Epithelial cell of esophagus (primary cell): ENCODE data around the gene RNU6-9.

ENCODE experiments used
- DNase-seq: peaks from one replicate; pipeline ENCODE4 v3.0.0; 2010; ENCODE audit warnings: low read depth
- H3K4me3 ChIP-seq: 2 replicates; pipeline ENCODE4 v1.5.1; 2011; ENCODE audit warnings: mild to moderate bottlenecking, low read length, control low read depth
- TF ChIP-seq, protein P1 (sequence below): IDR thresholded peaks from 2 replicates; pipeline ENCODE4 v1.5.1; 2011; ENCODE audit warnings: low read depth, mild to moderate bottlenecking, low read length, control low read depth, inconsistent platforms; ENCODE audit not compliant: insufficient read depth; ENCODE audit errors: missing control alignments

The RNU6-9 gene

DNA sequence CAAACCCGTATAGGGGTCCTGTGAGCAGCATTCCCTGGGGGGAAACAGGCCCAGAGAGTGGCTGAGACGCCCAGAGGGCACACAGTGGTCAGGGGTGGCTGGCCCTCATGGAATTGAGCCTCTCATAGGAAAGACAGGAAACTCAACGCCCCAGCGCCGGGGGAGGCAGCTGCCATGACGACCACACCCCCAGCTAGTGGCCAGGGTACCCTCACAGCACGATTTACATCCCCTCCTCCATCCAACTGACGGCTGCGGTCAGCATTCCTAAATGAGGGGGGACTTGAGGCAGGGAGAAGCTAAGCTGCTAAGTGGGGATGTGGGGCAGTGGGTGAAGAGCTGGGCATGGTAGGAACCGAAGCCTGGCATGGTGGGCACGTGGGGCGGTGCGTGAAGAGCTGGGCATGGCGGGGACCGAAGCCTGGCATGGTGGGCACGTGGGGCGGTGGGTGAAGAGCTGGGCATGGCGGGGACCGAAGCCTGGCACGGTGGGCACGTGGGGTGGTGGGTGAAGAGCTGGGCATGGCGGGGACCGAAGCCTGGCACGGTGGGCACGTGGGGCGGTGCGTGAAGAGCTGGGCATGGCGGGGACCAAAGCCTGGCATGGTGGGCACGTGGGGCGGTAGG lies 10.3 kb upstream of the RNU6-9 start:
- H3K4me3 ChIP-seq = no peak overlapping the region
- TF ChIP-seq, protein P1, sequence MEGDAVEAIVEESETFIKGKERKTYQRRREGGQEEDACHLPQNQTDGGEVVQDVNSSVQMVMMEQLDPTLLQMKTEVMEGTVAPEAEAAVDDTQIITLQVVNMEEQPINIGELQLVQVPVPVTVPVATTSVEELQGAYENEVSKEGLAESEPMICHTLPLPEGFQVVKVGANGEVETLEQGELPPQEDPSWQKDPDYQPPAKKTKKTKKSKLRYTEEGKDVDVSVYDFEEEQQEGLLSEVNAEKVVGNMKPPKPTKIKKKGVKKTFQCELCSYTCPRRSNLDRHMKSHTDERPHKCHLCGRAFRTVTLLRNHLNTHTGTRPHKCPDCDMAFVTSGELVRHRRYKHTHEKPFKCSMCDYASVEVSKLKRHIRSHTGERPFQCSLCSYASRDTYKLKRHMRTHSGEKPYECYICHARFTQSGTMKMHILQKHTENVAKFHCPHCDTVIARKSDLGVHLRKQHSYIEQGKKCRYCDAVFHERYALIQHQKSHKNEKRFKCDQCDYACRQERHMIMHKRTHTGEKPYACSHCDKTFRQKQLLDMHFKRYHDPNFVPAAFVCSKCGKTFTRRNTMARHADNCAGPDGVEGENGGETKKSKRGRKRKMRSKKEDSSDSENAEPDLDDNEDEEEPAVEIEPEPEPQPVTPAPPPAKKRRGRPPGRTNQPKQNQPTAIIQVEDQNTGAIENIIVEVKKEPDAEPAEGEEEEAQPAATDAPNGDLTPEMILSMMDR = no peak
- no peak for DNase-seq

- peak; percentile 89 for DNase-seq
- no peak overlapping the region for H3K4me3 ChIP-seq
- TF ChIP-seq, protein P1 = peak; percentile 59
Measured at GRCh38 chr19:883661-884211, 9.5 kb upstream of the RNU6-9 start.

- DNase-seq = no peak
- no peak overlapping the region for H3K4me3 ChIP-seq
- TF ChIP-seq, protein P1 = no peak
Measured at GRCh38 chr19:884420-885211, 8.7 kb upstream of the RNU6-9 start.

GRCh38 chr19:885536-886224 lies 7.6 kb upstream of the RNU6-9 start:
- DNase-seq = no peak
- TF ChIP-seq, protein P1 = no peak
- H3K4me3 ChIP-seq = no peak overlapping the region

GRCh38 chr19:887072-887471 lies 6.2 kb upstream of the RNU6-9 start:
- DNase-seq = no peak
- H3K4me3 ChIP-seq = no peak overlapping the region
- TF ChIP-seq, protein P1 = no peak

- TF ChIP-seq, protein P1 = no peak
- no peak for DNase-seq
- no peak overlapping the region for H3K4me3 ChIP-seq
Measured at GRCh38 chr19:887599-887998, 5.7 kb upstream of the RNU6-9 start.
